HG03060 (cell line): ENCODE data around the gene AZU1.
"Not testable (repeated sequence)": the region's sequence is repeated elsewhere in the genome, so short reads cannot be mapped to it uniquely, and the experiment has no call there.

Experiments used
- ATAC-seq: cut with Tn5 transposase; IDR thresholded peaks from one replicate; pipeline ENCODE4 v1.9.1; 2021; ENCODE audit warnings: low read depth, moderate number of reproducible peaks; ENCODE audit not compliant: unreplicated experiment

The AZU1 gene

GRCh38 chr19:869245-870177 is 41.9 kb downstream of the AZU1 start:
- ATAC-seq: no peak

- ATAC-seq: no peak
Measured at GRCh38 chr19:870314-870713, 42.7 kb downstream of the AZU1 start.

GRCh38 chr19:870963-871401 is 43.3 kb downstream of the AZU1 start:
- ATAC-seq: no peak

DNA sequence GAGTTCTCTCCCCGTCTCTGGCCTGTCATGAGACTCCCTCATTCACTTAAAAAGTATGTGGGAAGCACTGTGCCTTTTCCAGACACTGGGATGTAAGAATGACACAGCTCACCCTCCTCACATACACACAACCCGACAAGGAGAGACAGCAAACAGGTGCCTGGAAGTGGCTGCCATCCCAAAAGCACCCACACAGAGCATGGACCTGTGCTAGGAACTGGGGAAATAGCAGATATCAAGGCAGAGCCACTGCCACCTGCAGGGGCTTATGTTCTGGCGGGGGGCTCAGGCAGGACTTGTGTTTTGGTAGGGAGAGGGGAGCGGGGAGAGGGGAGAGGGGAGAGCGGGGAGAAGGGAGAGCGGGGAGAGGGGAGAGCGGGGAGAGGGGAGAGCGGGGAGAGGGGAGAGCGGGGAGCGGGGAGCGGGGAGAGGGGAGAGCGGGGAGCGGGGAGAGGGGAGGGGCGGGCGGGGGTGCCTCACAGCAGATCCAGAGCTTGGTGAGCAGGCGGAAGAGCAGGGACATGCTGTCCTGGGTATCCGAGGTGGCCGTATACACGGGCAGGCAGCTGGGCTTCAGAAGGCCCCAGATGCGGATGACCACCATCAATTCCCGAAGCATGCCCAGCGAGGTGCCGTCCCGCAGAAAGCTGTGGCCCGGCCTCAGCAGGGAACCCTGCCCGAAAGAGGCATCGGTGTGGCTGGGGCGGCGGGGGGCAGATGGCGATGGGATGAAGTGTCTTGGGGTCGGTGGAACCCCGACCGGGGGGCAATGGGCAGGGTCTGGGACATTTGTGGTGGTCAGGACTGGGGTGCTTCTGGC is 44.0 kb downstream of the AZU1 start:
- no peak for ATAC-seq

- no peak for ATAC-seq
Measured at GRCh38 chr19:872266-872951, 44.8 kb downstream of the AZU1 start.

DNA sequence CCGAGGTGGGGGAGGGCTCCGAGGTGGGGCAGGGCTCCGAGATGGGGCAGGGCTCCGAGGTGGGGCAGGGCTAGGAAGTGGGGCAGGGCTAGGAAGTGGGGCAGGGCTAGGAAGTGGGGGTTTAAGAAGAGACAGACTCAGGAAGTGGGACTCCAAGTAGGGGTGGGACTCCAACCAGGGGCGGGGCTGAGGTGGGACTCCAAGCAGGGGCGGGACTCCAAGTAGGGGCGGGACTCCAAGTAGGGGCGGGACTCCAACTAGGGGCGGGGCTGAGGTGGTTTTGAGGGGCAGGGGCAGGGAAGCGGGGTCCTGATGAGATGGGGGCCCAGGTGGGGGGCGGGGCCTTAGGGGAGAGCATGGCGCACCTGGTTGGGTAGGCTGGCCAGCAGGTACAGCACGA is 45.4 kb downstream of the AZU1 start:
- ATAC-seq: no peak

DNA sequence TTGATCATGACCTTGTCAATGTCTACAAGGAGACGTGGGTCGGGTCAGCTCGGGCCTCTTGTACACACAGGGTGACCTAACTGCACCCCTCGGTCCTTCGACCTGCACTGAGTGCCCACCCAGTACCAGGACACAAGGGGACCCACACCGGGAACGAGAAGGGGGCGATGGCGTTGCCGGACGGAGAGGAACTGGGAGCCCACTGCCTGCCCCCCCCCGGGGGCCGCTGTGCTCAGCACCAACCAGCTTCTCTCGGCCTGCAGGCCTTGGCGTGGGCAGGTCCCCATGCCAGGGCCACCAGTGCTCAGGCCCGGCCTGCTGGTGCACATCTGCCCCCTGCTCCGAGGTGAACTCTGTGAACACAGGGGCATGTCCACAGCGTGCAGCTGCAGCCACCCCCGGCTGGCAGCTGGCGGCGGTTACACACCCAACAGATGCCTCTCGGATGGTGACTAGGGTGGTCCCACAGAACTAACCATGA is 46.0 kb downstream of the AZU1 start:
- ATAC-seq: no peak

DNA sequence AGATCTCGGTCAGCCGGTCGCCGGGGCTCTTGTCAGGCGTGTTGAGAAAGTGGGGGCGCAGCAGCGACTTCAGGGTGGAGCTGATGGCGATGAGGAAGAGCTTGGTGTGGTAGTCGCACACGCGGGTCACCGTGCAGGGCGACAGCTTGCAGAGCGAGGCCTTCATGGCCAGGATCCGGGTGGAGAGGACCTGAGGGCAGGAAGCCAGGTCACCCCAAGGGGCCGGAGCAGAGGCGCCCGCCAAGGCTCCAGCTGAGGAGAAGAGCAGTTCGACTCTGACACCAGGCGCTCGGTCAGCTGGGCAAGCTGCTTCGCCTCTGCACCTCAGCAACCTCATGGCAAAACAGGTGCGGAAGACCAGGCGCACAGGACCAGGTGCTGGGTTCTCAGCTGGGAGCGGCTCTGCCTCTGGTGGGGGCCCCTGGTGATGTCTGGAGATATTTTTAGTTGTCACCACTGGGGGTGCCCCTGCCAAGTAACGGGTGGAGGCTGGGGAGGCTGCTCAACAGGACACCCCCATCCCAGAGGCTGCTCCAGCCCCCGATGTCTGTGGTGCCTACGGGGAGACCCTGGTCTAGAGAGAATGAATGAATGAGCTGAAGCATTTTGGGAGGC is 47.7 kb downstream of the AZU1 start:
- no peak for ATAC-seq

- no peak for ATAC-seq
Measured at GRCh38 chr19:876089-876488, 48.5 kb downstream of the AZU1 start.

DNA sequence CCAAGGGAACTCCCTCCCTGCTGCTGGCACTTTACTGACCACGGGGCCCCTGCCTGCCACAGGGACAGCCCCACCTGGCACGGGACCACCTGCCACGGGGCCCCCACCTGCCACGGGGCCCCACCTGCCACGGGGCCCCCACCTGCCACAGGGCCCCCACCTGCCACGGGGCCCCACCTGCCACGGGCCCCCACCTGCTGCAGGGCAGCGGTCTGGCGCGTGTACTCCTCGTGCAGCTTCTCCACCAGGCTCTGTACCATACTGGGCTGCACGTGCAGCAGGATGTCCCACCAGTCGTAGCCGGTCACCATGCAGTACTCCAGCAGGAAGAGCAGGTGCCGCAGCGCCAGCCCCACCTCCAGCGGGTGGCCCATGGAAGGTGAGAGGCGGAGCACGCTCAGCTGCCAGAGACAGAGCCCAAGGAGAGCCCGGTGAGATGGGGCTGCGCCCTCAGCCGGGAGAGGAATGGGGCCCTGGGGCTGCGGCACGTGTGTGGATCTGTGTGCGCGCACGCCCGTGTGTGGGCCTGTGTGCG is 49.2 kb downstream of the AZU1 start:
- no peak for ATAC-seq

GRCh38 chr19:877992-878660 is 50.5 kb downstream of the AZU1 start:
- not testable (repeated sequence) for ATAC-seq

- ATAC-seq: not testable (repeated sequence)
Measured at GRCh38 chr19:878751-879561, 51.3 kb downstream of the AZU1 start.

DNA sequence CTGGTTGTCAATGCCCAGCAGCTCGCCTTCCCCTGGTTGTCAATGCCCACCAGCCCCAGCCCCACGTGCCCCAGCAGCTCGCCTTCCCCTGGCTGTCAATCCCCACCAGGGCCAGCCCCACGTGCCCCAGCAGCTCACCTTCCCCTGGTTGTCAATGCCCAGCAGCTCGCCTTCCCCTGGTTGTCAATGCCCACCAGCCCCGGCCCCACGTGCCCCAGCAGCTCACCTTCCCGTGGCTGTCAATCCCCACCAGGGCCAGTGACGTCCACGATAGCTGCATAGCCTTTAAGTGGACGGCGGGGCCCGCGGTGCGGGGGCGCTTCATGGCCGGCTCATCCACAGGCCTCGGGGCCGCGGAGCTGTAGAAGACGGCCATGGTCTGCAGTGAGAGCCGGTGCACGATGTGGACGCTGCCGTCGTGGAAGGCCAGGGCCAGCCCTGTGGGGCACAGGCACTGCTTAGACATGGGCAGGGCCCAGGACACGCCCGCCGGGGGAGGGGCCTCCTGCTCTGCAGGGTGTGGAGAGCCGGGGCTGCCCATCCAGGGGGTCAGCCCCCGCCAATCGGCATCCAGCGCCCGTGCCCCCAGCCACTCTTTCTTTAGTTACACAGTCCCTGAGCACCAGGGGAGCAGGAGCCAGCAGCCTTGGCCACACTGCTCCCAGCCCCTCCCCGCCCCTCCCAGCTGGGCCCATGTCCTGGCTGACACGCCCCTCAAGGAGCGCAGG is 52.2 kb downstream of the AZU1 start:
- ATAC-seq: no peak
